ENCODE measurements around the gene ZNF680.
"Not testable (repeated sequence)": the region's sequence is repeated elsewhere in the genome, so short reads cannot be mapped to it uniquely, and the experiment has no call there.

ZNF680 gene

DNA sequence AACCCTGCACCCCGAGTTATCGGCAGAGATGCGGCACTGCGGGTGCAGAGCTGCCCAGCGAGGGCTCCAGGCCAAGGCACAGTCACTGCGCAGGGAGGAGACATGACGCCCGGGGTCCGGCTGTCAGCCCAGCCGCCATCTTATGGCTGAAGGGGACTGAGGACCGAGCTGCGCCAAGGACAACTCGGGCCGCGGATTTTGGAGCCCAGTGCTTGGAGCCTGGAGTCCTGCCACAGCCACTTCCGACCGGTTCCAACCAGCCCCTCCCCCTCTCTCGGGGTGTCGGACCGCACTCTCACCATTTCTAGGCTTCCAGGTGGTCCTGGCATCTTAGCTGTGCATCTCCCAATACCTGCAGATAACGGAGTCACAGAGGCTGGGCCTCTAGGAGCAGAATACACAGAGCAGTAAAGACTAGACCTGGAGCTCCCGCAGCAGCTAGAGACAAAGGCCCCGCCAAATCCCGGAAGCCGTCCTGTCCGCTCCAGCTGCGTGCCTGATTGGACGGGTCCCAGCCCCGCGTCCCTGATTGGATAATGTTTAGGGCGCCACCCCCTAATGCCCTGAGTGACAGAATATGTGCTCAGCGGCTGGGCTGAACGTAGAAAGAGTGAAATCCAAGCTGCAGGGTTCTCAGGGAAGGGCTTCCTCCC, at the start of gene ZNF680:
TSS of gene ZNF680 (minus strand) at position 446 of the 653 bp plus-strand sequence. CDS start at position 329, 117 bp downstream.
- DNase-seq: peak; percentile 89

DNA sequence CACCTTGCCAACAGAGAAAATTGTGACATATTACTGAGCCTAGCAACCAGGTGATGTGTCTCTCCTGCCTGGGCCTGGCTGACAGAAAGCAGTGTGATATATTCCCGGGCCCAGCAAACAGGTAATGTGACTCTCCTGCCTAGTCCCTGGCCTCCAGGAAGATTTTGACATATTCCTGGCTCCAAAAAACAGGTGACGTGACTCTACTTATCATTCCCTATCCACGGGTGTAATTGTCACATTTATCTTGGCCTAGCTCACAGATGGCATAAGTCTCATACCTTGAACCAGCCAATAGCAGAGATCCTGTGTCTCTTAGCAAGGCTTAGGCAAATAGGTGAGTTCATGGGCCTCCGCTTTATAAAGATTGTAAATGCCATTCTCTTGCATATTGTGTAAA, 49.6 kb upstream of the ZNF680 start:
- DNase-seq: no peak

DNA sequence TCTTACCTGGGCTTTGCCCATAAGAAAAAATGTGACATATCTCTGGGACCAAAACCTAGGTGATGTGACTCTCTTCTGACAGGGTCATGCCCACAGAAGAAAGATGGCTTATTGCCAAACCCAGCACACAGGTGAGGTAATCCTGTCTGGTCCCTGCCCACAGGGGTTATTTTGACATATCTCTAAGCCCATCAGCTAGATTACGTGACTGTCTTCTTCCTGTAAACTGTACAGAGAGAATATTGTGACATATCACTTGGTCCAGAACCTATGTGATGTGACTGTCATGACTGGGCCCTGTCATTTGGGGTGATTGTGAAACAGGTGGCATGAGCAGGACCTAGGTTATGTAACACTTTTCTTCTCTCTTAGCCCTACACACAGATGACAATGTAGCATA, 48.8 kb upstream of the ZNF680 start:
- no peak for DNase-seq

DNA sequence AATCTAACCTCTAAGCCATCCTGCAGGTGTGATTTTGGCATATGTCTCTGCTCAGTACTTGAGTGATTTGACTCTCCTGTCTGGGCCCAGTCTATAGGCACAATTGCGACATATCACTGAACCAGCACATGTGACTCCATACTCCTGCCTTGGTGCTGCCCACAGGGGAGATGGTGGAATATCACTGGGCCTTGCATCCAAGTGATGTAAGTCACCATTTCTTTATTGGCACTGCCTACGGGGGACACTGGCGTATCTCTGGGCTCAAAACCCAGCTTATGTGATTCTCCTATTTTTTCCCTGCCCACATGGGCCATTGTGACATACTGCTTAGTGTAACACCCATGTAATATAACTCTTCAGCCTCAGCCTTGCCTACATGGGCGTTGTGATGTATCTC, 48.1 kb upstream of the ZNF680 start:
- no peak for DNase-seq

DNA sequence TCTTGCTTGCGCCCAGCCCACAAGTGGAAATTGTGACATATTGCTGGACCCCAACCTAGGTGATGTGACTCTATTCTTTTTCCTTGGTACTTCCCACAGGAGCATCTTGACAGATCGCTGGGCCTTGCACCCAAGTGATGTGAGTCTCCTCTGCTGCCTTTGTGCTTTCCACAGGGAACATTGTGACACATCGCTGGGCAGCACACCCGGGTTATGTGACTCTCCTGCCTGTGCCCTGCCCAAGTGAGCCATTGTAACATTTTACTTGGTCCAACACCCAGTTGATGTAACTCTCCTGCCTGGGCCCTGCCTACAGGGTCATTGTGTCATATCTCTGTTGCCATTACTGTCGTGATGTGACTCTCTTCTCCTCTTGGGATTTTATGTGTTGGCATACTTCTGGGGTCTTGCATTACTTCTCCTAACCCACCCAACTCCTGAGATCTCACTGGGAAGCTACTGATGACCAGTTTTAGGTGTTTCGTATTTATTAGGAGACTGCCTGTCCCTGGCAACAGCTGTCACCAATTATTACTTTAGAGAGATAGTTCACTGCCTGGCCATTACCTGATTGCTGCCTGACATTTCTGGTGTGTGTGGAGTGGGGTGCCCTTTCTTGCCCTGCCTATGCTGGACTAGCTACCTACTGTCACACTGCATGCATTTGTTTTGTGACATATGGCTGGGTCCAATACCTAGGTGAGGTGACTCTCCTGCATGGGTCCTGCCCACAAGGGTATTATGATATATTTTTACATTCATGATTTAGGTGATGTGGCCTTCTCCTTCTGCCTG, 45.4 kb upstream of the ZNF680 start:
- DNase-seq: no peak

DNA sequence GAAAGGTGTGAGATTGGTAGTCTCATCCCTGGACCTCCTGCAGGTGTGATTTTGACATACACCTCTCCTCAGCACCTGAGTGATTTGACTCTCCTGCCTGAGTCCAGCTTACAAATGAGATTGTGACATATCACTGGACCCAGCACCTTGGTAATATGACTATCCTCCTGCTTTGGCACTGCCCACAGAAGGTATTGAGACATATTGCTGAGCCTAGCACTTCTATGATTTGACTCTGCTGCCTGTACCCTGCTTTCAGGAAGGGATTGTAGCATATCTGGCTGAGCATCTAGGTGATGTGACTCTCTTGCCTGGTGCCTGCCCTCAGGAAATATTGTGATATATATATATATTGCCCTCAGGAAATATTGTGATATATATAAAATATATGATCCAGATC, 43.5 kb upstream of the ZNF680 start:
- no peak for DNase-seq

DNA sequence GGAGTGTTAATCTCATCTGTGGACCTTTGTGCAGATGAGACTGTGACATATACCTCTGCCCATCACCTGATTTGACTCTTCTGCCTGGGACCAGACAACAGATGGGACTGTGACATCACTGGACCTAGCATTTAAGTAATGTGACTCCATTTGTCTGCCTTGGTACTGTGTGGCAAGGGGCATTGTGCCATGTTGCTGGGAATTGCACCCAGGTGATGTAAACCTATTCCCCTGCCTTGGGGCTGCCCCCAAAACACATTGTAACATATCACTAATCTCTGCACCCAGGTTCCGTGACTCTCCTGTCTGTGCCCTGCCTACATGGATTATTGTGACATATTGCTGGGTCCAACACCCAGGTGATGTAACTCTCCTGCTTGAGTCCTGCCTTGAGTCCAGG, 40.4 kb upstream of the ZNF680 start:
- no peak for DNase-seq

DNA sequence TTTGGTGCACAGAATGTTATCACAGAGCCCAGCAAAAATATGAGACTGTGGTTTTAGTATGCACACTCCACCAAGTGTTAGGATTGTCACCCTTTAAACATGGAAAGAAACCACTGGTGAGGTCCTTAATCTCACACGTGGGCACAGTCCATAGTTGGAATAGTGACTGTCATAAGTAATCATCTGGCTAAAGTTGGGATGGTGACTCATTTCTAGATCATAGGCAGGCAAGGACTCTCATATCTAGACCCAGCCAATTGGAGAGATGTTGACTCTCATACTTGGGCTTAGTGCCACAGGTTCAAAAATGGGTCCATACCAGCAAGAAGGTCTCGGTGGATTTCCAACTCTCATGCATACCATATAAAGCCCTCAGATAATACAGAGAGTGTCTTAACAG, 39.6 kb upstream of the ZNF680 start:
- no peak for DNase-seq

DNA sequence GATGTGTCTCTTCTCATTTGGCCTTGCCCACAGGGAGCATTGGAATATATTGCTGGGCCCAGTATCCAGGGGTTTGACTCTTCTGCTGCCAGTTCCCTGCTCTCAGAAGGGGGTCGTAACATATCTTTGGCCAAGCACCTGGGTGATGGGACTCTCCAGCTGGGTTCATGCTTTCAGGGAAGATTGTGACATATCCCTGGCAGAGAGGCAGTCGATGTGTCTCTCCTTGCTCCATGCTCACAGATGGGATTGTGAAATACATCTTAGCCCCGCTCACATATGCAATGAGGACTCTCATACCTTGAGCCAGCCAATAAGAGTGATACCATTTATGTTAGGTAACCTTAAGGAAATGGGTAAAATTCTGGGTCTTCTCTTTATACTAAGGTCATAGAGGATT, 39.2 kb upstream of the ZNF680 start:
- no peak for DNase-seq

DNA sequence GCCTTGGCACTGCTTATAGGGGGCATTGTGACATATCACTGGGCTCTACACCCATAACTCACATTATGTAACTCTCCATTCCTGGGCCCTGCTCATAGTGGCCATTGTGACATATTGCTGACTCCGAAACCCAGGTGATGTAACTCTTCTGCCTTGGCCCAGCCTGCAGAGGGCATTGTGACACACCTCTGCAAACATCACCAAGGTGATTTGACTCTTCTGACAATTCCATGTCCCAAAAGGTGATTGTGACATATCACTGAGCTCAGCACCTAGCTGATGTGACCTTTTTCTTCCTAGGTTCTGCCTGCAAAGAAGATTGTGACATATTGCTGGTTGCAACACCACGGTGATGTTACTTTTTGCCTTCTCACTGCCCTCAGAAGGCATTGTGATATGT, 36.5 kb upstream of the ZNF680 start:
- no peak for DNase-seq

DNA sequence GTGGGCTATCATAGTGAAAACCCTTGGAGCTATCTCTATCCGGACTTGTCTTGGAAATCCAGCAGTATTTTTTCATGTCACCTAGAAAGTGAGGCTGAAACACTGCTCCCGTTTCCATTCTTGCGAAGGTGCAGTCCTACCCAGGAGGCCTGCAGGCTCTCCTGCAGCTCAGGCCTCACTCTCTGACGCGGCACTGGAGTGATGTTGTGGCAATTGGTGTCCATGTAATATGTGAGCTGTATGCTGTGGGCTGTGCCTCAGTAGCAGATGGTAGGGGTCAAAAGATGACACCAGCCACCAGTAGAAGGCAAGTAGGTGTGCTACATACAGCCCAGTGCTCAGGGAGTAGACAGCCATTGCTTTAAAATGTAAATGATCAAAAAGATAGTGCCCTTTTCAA, 28.1 kb upstream of the ZNF680 start:
- no peak for DNase-seq

DNA sequence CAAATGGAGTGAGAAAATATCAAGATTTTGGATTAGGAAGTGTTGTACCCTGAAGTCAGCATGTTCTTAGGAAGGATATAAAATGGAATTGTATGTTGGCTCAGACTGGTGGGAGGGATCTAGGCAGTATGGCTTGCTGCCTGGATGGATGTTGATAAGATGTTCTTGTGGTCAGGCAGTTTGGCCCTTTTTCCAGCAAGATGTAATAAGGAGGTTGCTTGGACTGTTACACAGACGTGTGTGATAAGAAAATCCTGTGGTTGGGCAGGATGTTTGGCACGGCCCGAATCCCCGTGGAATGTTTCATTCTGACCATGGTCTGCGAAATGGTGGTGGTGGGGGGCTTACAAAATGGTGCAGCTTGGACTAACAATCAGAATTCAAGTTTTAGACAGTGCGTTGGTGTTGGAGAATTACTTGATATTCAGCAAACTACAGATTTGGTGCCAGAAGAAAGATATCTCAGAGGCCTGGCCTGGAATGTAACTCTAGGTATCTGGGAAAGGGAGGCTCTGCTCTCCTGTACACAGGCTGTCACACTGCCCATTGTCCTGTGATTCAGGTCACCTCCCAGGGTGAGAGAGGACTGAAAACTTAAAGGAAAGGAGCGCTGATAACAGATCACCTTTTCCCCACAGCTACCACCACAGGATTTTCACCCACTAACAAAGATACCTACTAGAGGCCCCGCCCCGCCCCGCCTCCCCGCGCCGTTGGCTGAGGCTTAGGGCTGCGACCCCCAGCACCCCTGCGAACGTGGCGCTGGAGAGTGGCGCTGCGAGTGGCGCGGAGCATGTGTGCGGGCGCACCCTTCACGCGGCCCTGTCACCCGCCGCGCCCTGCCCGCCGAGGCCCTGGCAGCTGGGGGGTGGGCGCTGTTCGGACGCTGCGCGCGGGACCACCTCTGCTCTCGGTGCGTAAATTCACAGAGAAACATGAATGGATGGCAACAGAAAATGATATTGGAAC, 19.3 kb upstream of the ZNF680 start:
- DNase-seq: no peak

DNA sequence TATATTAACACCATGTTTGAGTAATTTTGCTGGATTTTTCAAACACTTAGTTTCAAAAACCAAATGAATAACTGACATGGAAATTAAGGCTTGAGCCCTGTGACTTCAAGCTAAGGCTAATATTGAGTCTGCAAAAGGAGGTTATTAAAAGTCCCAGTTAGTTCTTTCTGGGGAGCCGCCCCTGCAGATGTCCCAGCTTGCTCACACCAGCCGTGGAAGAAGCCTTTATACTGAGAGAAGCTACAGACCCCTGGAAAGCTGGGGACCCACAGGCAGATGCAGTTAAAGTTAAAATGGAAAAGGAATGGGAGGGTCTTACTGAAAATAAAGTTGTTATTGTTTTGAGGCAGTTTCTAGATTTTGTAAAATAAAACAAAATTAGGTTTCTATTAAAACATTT, 18.5 kb upstream of the ZNF680 start:
- no peak for DNase-seq

DNA sequence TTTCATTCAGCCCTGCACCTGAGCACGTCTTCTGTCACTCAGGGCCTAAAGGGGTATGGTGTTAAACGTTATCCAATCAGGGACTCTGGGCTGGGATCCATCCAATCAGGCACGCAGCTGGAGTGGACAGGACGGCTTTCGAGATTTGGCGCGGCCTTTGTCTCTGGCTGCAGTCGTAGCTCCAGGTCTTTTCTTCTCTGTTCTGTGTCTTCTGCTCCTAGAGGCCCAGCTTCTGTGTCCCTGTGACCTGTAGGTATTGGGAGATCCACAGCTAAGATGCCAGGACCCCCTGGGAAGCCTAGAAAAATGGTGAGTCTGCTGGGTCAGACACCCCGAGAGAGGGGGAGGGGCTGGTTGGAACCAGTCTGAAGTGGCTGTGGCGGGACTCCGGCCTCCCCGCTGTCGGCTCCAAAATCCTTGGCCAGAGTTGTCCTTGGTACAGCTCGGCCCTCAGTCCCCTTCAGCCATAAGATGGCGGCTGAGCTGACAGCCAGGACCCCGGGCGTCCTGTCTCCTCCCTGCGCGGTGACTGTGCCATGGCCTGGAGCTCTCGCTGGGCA, 11.7 kb upstream of the ZNF680 start:
- DNase-seq: no peak

DNA sequence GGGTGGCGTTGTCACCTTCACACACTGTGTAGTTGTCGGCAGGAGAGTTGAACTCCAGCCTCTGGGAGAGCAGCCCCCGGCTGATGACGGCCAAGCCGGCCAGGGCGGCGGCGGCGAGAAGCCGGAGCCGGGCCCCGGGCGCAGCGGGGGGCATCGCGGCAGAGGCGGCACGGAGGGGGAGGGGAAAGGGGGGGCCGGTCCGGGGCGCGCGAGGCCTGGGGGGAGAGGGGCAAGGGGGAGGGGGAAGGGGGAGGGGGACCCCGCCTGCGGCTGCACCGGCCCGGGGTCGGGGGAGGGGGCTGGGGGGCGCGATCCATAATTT, 7.4 kb upstream of the ZNF680 start:
- not testable (repeated sequence) for DNase-seq

DNA sequence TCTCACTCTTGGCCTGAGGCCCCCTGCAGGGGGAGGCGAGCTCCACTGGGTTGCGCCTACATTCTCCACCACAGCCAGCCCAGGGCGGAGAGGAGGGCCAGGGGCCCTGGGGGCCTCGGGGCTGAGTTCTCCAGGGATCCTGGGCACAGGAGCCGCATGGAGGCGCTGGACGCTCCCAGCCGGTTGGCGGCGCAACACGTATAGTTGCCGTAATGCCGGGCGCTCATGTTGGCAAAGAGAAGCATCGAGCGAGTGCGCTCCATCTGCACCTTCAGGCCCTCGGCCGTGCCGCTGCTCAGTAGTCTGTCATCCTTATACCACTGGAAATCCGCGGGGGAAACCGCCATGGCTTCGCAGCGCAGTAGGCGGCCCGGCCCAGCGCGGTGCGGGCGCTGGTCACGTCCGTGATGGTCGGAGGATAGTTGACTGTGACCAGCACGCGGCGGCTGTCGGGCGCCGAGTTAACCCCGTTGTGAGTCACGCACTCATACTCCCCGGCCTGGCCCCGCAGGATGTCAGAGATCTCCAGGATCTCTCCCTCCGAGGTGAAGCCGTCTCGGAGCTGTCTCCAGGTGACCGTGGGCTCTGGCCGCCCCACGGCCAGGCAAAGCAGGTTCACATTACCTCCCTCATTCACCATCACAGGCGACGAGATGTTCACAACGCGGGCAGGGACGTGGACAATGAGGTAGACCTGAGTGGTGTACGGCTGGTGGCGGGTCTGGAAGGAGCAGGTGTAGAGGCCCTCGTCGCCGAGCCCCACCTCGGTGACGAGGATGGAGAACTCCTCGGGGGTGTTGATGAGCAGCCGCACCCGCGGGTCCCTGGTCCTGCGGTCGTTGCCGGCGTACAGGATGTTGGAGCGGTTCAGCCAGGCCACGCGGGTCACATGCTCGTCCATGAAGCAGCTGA, 6.8 kb upstream of the ZNF680 start:
- not testable (repeated sequence) for DNase-seq

DNA sequence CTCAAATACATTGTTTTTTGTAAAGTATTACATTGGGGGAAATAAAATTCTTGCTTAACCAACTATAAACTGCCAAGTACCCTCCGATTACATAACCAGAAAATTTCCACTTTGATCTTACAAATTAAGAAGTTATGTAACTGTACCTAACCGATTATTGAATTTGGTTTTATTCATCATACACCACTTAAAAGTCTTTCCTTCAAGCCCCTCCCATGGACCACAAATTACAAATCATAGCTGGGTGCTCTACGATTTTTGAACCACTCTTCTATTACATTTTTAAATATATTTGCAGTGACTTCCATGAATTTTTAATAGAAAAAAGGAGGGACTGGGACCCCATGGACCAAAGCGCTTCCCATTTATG, 630 bp downstream of the ZNF680 start:
- no peak for DNase-seq

DNA sequence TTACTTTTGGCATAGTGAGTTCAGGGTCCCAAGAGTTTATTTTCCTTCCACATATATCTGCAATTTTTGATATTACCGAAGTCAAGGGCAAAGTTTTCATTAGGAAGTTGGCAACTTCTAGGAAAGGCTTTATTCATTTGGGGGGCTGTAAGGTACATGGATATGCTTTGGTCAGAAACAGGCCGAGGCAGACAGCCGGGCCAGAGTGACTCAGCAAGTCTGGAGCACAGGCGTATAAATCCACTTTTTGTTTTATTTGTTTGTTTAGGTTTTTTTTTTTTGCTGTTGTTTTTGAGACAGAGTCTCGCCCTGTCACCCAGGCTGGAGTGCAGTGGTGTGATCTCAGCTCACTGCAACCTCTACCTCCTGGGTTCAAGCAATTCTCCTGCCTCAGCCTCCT, 3.7 kb downstream of the ZNF680 start:
- DNase-seq: no peak

DNA sequence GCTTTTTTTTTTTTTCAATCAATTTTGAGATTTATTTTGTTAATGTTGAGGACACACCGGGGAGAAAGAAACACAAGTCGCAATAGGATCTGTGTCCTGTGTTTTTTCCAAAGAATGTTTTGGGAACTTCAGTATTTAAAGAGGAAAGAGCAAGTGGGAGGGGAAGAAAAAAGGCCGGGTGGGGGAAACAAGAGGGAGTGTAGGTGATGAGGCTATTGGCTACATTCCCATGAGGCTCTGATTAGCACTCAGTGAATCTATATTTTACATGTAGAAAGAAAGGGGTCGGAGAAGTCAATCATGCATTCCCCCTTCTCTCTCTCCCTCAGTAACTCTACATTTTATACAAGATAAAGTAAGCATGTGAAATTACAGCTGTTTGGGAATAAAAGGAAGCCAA, 4.1 kb downstream of the ZNF680 start:
- no peak for DNase-seq

DNA sequence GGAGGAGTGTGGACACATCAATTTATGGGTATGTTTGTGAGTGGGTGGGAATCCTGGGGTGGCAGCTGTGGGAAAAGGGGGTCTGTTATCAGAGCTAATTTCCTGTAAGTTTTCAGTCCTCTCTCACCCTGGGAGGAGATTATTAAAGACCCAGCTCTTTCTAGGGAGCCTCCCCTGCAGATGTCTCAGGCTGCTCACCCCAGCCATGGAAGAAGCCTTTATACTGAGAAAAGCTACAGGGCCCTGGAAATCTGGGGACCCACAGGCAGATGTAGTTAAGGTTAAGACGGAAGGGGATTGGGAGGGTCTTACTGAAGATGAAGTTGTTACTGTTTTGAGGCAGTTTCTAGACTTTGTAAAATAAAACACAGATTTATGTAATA, 4.6 kb downstream of the ZNF680 start:
- no peak for DNase-seq

DNA sequence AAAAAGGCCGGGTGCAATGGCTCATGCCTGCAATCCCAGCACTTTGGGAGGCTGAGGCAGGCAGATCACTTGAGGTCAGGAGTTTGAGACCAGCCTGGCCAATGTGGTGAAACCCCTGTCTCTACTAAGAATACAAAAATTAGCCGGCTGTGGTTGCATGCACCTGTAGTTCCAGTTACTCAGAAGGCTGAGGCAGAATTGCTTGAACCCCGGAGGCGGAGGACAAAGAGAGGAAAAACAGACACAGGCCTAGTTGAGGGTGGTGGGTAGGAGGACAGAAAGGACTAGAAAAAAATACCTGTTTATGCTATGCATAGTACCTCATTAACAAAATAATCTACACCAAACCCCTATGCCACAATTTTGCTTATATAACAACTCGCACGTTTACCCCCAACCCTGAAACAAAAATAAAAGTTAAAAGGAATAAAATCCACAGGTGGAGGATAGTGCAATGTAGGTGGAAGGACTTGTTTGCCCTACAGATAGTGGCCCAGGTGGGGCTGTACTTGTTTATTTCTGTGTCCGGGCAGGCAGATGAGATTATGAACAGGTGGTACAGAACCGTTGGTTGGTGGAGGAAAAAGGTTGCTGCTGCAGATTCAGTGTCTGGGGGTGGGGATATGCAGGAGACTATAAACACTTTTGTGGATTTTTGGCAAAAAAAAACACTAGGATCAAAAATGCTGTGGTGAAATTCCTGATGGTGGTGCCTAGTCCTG, 5.1 kb downstream of the ZNF680 start:
- DNase-seq: no peak

DNA sequence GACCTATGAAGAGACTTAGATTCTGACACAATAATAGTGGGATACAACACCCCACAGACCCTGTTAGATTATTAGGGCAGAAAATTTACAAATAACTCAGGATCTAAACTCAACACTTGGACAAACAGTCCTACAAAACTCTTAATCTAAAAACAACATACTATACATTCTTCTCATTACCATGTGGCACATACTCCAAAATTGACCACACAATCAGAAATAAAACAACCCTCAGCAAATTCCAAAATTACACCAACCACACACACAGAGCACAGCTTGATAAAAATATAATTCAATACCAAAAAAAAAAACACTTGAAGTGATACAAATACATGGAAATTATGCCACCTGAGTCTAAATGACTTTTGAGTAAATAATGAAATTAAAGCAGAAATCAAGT, 7.8 kb downstream of the ZNF680 start:
- no peak for DNase-seq

All from HCEC 1CT (cell line).